Caco-2 (cell line): Measurements from ENCODE around the gene MRPL36. TPM values are rescaled to one million over a fixed set of nuclear protein-coding genes. Genes with fewer than 3 reads are reported as not detected.

ENCODE experiments used
- BruUV-seq: library from RNA; stranded (reverse); fragments of 400-500 nt; replicated peaks from 2 replicates; lab custom pipeline; 2021; lab: Mats Ljungman, UMichigan
- CTCF ChIA-PET: fragments of 300-600 bp; sonication (Branson Sonifier 250); formaldehyde crosslinking; loops from one replicate; lab custom pipeline; 2022; ENCODE audit warnings: antibody characterized with exemption; lab: Charles Lee
- POLR2A ChIA-PET: fragments of 300-600 bp; sonication (Branson Sonifier 250); formaldehyde crosslinking; loops from one replicate; lab custom pipeline; 2022; ENCODE audit warnings: antibody characterized with exemption; lab: Charles Lee
- DNase-seq, 2 experiments: peaks; one replicate each; pipeline versions ENCODE4 v3.0.0 to v3.0.0-alpha.2; 2020 to 2022
- H3K27me3 ChIP-seq: replicated peaks from 2 replicates; pipeline ENCODE4 v1.6.0; 2011; ENCODE audit warnings: low read length; ENCODE audit not compliant: control insufficient read depth, insufficient read depth
- H3K36me3 ChIP-seq: 2 replicates; pipeline ENCODE4 v1.5.1; 2011; ENCODE audit warnings: low read length; ENCODE audit not compliant: control insufficient read depth, insufficient read depth
- H3K4me1 ChIP-seq: fragments of 250-450 bp; sonication (Bioruptor Pico); 2 replicates; pipeline ENCODE4 v1.5.1; 2020; ENCODE audit warnings: mild to moderate bottlenecking
- H3K4me3 ChIP-seq: 2 replicates; pipeline ENCODE4 v1.5.1; 2011; ENCODE audit warnings: low read depth, mild to moderate bottlenecking, control low read depth, low read length
- H3K9me3 ChIP-seq: fragments of 250-450 bp; sonication (Bioruptor Pico); 2 replicates; pipeline ENCODE4 v1.5.1; 2020; ENCODE audit warnings: mild to moderate bottlenecking, moderate library complexity
- H3K27ac Mint-ChIP-seq: one replicate; pipeline ENCODE4 v1.8.0; 2022; ENCODE audit warnings: mixed read lengths; ENCODE audit not compliant: unreplicated experiment
- H3K27me3 Mint-ChIP-seq: one replicate; pipeline ENCODE4 v1.8.0; 2022; ENCODE audit warnings: mixed read lengths; ENCODE audit not compliant: insufficient read depth, unreplicated experiment
- H3K36me3 Mint-ChIP-seq: one replicate; pipeline ENCODE4 v1.8.0; 2022; ENCODE audit warnings: mild to moderate bottlenecking, mixed read lengths; ENCODE audit not compliant: insufficient read depth, unreplicated experiment
- H3K4me1 Mint-ChIP-seq: one replicate; pipeline ENCODE4 v1.8.0; 2022; ENCODE audit warnings: low read depth, mixed read lengths; ENCODE audit not compliant: unreplicated experiment
- H3K4me3 Mint-ChIP-seq: one replicate; pipeline ENCODE4 v1.8.0; 2022; ENCODE audit warnings: mild to moderate bottlenecking, moderate library complexity, mixed read lengths; ENCODE audit not compliant: unreplicated experiment
- H3K9me3 Mint-ChIP-seq: one replicate; pipeline ENCODE4 v1.8.0; 2022; ENCODE audit warnings: mixed read lengths; ENCODE audit not compliant: unreplicated experiment
- CTCF ChIP-seq, 2 experiments: fragments of 200-600 bp in 1 of 2; IDR thresholded peaks; 1 replicate in 1 of 2; 2 replicates in 1 of 2; pipeline versions ENCODE4 v1.5.1 to v1.8.0; 2011 to 2022; ENCODE audit warnings: antibody characterized with exemption in 1 of 2, control low read depth in 1 of 2, inconsistent platforms in 1 of 2, low read depth in 1 of 2, low read length in 1 of 2, mild to moderate bottlenecking in 1 of 2, moderate library complexity in 1 of 2; ENCODE audit not compliant: insufficient read depth in 1 of 2, severe bottlenecking in 1 of 2, unreplicated experiment in 1 of 2
- intact Hi-C: fragments of 100-400 bp; cut with micrococcal nuclease; formaldehyde crosslinking; loops from one replicate; pipeline ENCODE4 v1.10.0; 2022; ENCODE audit not compliant: unreplicated experiment
- total RNA-seq: library from RNA; stranded (reverse); gene quantifications from 2 replicates; pipeline ENCODE4 v1.2.3, GENCODE V29; 2022

MRPL36 gene
- total RNA-seq, 1 experiment from 2014 or later, result 65.9 TPM

GRCh38 chr5:1807451-1808185, 8.0 kb upstream of the MRPL36 start:
- intact Hi-C loops, result no loop called here
- Mint-ChIP-seq H3K27me3 (no peaks in the 10 kb centered on the region), H3K9me3 (no peaks in the 10 kb centered on the region), H3K4me3 (no peak overlapping the region), H3K4me1 (peaks cover 11% of the 10 kb centered on the region), H3K36me3 (peaks cover 80% of the 10 kb centered on the region), H3K27ac (no peak overlapping the region)
- no peaks in the 10 kb centered on the region for H3K9me3 ChIP-seq
- TF ChIP-seq CTCF (IDR thresholded peaks at IDR 0.05; ENCODE audit: insufficient read depth in 1 of 2, low read depth in 1 of 2, low read length in 1 of 2, severe bottlenecking in 1 of 2, unreplicated experiment in 1 of 2), result no peak
- no peak overlapping the region for H3K4me3 ChIP-seq
- BruUV-seq, result no TSS peak
- peaks cover 5% of the 10 kb centered on the region for H3K36me3 ChIP-seq
- H3K4me1 ChIP-seq, result no peaks in the 10 kb centered on the region
- no peak for DNase-seq
- POLR2A ChIA-PET, result no interaction called here
- CTCF ChIA-PET, result no interaction called here
- no peaks in the 10 kb centered on the region for H3K27me3 ChIP-seq

- H3K4me1 Mint-ChIP-seq, result peaks cover 12% of the 10 kb centered on the region
- no peaks in the 10 kb centered on the region for H3K9me3 ChIP-seq
- ChIA-PET CTCF (no interaction called here), POLR2A (no interaction called here)
- no peak for TF ChIP-seq CTCF (IDR thresholded peaks at IDR 0.05; ENCODE audit: insufficient read depth in 1 of 2, low read depth in 1 of 2, low read length in 1 of 2, severe bottlenecking in 1 of 2, unreplicated experiment in 1 of 2)
- H3K27me3 Mint-ChIP-seq, result no peaks in the 10 kb centered on the region
- H3K4me1 ChIP-seq, result no peaks in the 10 kb centered on the region
- H3K4me3 Mint-ChIP-seq, result no peak overlapping the region
- no peak for DNase-seq
- H3K27me3 ChIP-seq, result no peaks in the 10 kb centered on the region
- BruUV-seq, result no TSS peak
- H3K4me3 ChIP-seq, result no peak overlapping the region
- intact Hi-C loops, result no loop called here
- peaks cover 77% of the 10 kb centered on the region for H3K36me3 Mint-ChIP-seq
- peaks cover 5% of the 10 kb centered on the region for H3K36me3 ChIP-seq
- no peak overlapping the region for H3K27ac Mint-ChIP-seq
- no peaks in the 10 kb centered on the region for H3K9me3 Mint-ChIP-seq
Measured at GRCh38 chr5:1806974-1807373, 7.3 kb upstream of the MRPL36 start.

- ChIA-PET POLR2A (no interaction called here), CTCF (no interaction called here)
- intact Hi-C loops, result no loop called here
- H3K27ac Mint-ChIP-seq, result no peak overlapping the region
- no TSS peak for BruUV-seq
- Histone ChIP-seq H3K4me3 (no peak overlapping the region), H3K27me3 (no peaks in the 10 kb centered on the region), H3K36me3 (peaks cover 5% of the 10 kb centered on the region), H3K4me1 (no peaks in the 10 kb centered on the region), H3K9me3 (no peaks in the 10 kb centered on the region)
- peaks cover 76% of the 10 kb centered on the region for H3K36me3 Mint-ChIP-seq
- DNase-seq, result no peak
- no peaks in the 10 kb centered on the region for H3K9me3 Mint-ChIP-seq
- peaks cover 12% of the 10 kb centered on the region for H3K4me1 Mint-ChIP-seq
- H3K4me3 Mint-ChIP-seq, result no peak overlapping the region
- no peak for TF ChIP-seq CTCF (IDR thresholded peaks at IDR 0.05; ENCODE audit: insufficient read depth in 1 of 2, low read depth in 1 of 2, low read length in 1 of 2, severe bottlenecking in 1 of 2, unreplicated experiment in 1 of 2)
- H3K27me3 Mint-ChIP-seq, result no peaks in the 10 kb centered on the region
Measured at GRCh38 chr5:1806199-1806598, 6.6 kb upstream of the MRPL36 start.
